NCI-H1436 treated with DMSO at 0.1 percent for 48 hours (cell line): ENCODE results near the gene ST8SIA6.

Source experiments
- DNase-seq: peaks from one replicate; lab custom pipeline; 2025; lab: John Stamatoyannopoulos, UW

Gene ST8SIA6

GRCh38 chr10:17386021-17386420, 68.4 kb downstream of the ST8SIA6 start:
- DNase-seq = no peak

- no peak for DNase-seq
Measured at GRCh38 chr10:17385066-17385465, 69.3 kb downstream of the ST8SIA6 start.

GRCh38 chr10:17383801-17384555, 70.4 kb downstream of the ST8SIA6 start:
- no peak for DNase-seq

- no peak for DNase-seq
Measured at GRCh38 chr10:17381502-17382142, 72.8 kb downstream of the ST8SIA6 start.

DNA sequence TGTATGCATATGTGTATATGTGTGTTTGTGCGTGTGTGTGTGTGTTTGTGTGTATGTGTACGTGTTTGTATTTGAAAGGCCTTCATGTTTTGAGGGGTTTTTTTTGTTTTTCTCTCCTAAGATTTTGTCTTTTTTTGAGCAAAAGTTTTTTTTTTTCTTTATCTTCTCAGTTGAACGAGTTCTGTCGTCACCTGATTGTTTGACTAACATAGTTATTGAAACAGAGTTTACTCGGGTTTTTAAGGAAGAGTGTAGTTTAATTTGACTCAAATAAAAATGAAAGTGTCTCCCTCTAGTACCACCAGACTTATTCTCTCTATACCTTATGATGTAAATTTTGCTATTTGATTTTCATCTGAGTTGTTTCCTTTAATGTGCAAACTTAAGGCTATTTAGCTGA, 73.5 kb downstream of the ST8SIA6 start:
- DNase-seq = no peak

- no peak for DNase-seq
Measured at GRCh38 chr10:17380016-17380415, 74.4 kb downstream of the ST8SIA6 start.

- DNase-seq = no peak
Measured at GRCh38 chr10:17379151-17379690, 75.2 kb downstream of the ST8SIA6 start.

DNA sequence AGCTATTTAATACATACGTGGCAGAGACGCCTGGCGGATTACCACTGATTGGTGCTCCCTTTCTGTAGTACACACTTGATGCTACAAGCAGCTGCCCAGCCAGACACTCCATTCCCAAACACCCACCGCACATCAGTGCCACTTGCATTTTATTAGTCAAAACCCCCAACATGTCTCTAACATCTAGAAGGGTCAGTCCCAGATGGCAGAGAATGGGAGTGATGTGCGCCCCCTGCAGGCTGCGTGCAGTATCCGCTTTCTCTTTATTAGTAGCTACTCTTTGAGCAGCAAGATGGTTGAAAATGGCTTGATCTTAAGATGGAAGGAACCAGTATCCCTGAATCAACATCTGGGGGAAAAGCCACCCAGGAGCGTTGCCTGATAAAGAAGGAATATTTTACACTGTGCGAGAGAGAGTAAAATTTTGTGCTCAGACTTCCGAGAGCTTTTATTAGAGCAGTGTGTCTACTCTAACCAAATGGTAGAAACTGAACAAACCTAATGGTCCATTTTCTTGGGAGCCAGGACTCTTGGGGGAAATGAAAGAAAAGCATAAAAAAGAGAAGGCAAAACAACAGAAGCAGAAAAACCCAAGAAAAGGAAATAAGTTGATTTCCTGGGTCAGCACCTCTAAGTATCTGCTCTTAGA, 78.3 kb downstream of the ST8SIA6 start:
- DNase-seq = no peak

DNA sequence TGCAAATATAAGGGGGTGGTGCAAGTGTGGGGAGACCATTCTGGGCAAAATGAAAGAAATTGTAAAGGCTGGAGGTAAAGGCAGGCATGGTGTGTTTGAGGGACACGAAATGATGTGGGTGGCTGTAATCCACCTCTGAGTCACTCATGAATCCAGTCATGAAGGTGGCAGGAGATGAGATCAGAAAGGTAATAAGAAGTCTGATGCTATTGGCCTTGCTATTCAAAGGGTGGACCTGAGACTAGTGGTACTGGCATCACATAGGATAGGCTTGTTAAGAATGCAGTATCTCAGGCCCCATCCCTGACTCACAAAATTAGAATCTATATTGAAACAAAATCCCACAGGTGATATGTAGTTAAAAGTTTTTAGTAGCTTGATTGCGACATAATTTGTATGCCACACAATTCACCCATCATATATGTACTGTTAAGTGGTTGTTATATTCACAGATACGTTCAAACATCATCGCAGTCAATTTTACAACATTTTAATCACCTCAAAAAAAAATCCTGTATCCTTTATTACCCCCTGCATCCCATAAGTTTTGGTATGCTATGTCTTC, 85.6 kb downstream of the ST8SIA6 start:
- no peak for DNase-seq

DNA sequence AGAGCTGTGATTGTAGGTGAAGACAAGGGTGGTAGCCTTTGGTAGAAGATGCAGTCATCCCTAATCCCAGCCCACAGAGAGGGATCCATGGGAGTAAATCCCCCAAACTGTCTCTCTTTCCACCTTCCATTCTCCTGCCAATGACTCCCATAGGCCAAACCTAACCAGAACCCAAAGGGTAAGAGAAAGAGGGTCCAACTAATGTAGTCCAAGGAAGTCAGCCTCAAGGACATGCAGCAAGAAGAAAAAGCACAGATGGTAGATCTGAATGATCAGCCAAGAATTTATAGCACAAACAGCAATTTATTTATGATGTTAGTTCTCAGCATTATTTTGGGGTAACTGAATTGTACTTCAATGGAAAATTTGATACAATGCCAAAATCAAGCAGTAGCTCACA, 87.7 kb downstream of the ST8SIA6 start:
- no peak for DNase-seq

GRCh38 chr10:17365402-17365801, 89.0 kb downstream of the ST8SIA6 start:
- DNase-seq = no peak

DNA sequence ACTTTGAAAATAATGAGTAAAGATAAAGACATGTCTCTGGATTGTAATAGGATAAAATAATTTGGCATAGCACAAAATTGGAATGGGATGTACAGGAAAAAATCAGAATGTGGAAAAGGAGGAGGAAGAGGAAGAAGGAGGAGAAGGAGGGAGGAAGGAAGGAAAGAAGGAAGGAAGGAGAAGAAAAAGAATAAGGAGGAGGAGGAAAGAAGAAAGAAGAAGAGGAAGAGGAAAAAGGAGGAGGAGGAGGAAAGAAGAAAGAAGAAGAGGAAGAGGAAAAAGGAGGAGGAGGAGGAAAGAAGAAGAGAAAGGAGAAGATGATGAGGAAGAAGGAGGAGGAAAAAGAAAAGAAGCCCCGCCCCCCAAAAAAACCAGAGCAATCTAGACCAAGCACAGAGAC, 95.9 kb downstream of the ST8SIA6 start:
- no peak for DNase-seq

DNA sequence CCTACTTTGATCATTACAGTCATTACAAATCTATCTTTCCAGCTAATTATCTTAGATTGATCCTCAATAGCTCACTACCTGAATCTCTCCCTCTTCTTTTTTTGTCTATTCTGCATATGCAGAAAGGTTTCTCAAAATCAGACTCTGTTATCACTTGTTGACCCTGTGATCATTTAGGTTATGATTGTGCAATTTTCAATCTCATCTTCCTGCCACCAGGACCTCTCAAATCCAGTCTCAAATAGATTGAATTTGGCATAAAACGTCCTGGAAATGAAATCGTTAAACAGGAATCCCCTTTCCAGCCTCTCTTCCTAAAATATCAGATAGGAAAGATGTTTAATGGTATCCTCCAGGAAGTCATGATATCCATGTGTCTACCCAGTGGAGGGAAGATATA, 96.6 kb downstream of the ST8SIA6 start:
- no peak for DNase-seq

GRCh38 chr10:17356820-17357219, 97.6 kb downstream of the ST8SIA6 start:
- DNase-seq = no peak

DNA sequence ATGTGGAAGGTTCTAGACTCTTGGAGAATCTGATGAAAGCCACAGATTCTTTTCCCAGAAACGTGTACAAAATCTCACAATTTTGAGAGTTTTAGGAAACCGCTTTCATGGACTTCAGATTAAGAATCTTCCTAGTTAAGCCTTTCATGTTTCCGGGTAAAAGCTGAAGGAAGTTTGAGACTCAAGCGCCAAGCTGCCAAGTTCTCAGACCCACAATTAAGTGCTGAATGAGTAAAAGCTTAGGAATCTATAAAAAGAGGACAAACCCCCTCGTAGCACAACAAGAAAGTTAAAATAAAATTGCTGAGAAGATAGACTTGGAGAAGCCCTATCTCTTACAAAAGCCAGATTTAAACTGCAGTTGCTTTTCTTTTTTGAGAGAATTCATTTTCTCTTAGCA, 99.6 kb downstream of the ST8SIA6 start:
- DNase-seq = no peak

GRCh38 chr10:17353568-17354300, 100.7 kb downstream of the ST8SIA6 start:
- no peak for DNase-seq

- no peak for DNase-seq
Measured at GRCh38 chr10:17352583-17352982, 101.8 kb downstream of the ST8SIA6 start.

- DNase-seq = no peak
Measured at GRCh38 chr10:17351506-17351905, 102.9 kb downstream of the ST8SIA6 start.

GRCh38 chr10:17349717-17350116, 104.7 kb downstream of the ST8SIA6 start:
- no peak for DNase-seq

DNA sequence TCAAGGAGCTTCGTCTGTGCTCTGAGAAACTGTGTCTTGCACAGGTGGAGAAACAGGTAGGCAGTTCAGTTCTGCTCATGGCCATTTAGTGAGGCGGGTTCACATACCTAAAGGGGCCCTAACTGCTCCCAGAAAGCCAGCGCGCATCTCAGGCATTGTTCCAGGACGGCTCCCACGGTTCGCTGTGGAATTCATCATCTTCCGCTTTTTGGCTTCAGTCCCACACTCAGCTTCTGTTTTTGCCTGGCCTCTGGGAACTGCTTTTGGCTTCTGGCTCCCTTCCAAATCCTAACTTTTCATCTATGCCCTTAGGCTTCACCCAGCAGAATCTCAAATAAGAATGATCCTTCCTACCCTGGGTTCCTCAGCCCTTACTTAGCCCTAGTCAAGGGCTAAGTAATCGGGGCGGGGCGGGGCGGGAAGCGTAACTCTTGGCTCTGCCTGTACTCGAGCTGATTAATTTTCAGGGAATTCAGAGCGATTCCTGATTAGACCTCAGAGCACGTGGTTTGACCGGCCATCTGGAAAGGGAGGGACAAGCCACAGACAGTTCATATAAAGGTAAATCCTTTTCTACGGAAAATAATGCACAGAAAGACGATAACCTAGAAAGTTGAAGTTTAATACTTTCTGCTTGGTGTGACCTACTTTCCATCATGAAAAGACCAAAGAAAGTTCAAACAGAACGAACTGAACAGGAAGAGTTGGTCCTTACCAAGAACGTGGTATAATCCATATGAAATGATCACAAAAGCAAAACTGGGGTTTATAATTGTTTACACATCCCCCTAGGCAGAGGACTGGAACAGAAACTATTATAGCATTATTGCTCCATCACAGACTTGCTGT, 105.7 kb downstream of the ST8SIA6 start:
- no peak for DNase-seq

- no peak for DNase-seq
Measured at GRCh38 chr10:17348011-17348500, 106.3 kb downstream of the ST8SIA6 start.
